ENCODE measurements around the gene C19orf33.
"Not testable (repeated sequence)": the region's sequence is repeated elsewhere in the genome, so short reads cannot be mapped to it uniquely, and the experiment has no call there.

C19orf33 gene

DNA sequence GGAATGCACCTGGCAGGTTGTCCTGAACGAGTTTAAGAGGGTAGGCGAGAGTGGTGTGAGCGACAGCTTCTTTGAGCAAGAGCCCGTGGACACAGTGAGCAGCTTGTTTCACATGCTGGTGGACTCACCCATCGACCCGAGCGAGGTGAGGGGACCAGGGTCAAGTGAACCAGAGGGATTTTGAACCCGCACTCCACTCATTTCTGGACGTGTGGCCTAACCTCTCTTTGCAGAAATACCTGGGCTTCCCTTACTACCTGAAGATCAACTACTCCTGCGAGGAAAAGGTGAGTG lies 33.3 kb downstream of the C19orf33 start:
- no peak overlapping the region for H4K12ac ChIP-seq (ENCODE audit: low read depth, low read length)
- H3K79me2 ChIP-seq (ENCODE audit: control insufficient read depth, insufficient read depth, low read length, poor library complexity), result peaks cover 2% of the 10 kb centered on the region
- H2BK120ac ChIP-seq (ENCODE audit: insufficient read depth, low read length, poor library complexity), result no peak overlapping the region
- no peak overlapping the region for H3K14ac ChIP-seq (ENCODE audit: low read length)
- peak overlapping the region; percentile 31 for H2AK5ac ChIP-seq (ENCODE audit: low read length)
- peak overlapping the region; percentile 63 for H3K4me3 ChIP-seq (ENCODE audit: low read depth, low read length)
- H3K18ac ChIP-seq (ENCODE audit: low read length), result no peak overlapping the region
- H3K36me3 ChIP-seq (ENCODE audit: control insufficient read depth in 1 of 2, insufficient read depth in 2 of 2, low read length in 2 of 2), result peaks cover 0 to 3% of the 10 kb centered on the region in 2 experiments
- no peaks in the 10 kb centered on the region for H3K27me3 ChIP-seq (ENCODE audit: insufficient read depth, low read length)
- no peak for DNase-seq
- peak overlapping the region; percentile 15 for H4K8ac ChIP-seq (ENCODE audit: low read depth, low read length)
- H2AFZ ChIP-seq (ENCODE audit: insufficient read depth, low read length, poor library complexity), result no peak overlapping the region
- peak overlapping the region; percentile 33 for H2BK5ac ChIP-seq (ENCODE audit: low read depth, low read length, poor library complexity)
- H2BK12ac ChIP-seq (ENCODE audit: low read length), result peak overlapping the region; percentile 2
- peaks cover 10% of the 10 kb centered on the region for H3K9me3 ChIP-seq (ENCODE audit: insufficient read depth, low read depth, low read length)
- H3K27ac ChIP-seq (ENCODE audit: low read depth, low read length), result no peak overlapping the region
- peaks cover 15% of the 10 kb centered on the region for H3K79me1 ChIP-seq (ENCODE audit: low read length)
- H3K23ac ChIP-seq (ENCODE audit: low read length), result no peak overlapping the region
- no CpG with 5 or more reads among the region's 10 CpGs for WGBS (ENCODE audit: extremely low coverage, insufficient coverage, insufficient read length)
- H3K4ac ChIP-seq (ENCODE audit: low read depth, low read length), result no peak overlapping the region
- peaks cover 3 to 11% of the 10 kb centered on the region in 2 experiments for H3K4me1 ChIP-seq (ENCODE audit: control insufficient read depth in 1 of 2, insufficient read depth in 2 of 2, low read length in 2 of 2)
- no peak overlapping the region for H3K9ac ChIP-seq (ENCODE audit: low read length)
- peak overlapping the region; percentile 29 for H4K91ac ChIP-seq (ENCODE audit: low read depth, low read length)
- H3K4me2 ChIP-seq (ENCODE audit: low read length), result peak overlapping the region; percentile 70

DNA sequence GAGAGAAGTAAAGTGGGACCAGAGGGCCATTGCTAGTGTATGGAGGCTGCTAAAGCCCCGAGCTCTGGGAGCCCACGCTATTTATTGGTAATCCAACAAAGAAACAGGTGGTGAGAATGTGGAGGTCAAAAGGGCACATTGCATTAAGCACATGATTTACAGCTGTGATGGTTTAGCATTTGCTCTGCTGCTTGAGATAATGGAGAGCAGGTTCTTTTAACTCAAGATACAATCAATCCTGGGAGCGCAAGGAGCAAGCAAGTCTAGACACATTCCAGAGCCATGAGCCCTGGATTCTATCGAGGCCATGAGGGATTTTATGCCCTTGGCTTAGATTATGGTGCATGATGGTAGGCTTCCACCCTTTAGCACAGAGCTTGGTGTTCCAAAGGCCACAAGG lies 35.0 kb downstream of the C19orf33 start:
- not testable (repeated sequence) for H4K12ac ChIP-seq (ENCODE audit: low read depth, low read length); H3K14ac ChIP-seq (ENCODE audit: low read length); H3K9me3 ChIP-seq (ENCODE audit: insufficient read depth, low read depth, low read length); H3K27me3 ChIP-seq (ENCODE audit: insufficient read depth, low read length); H4K91ac ChIP-seq (ENCODE audit: low read depth, low read length); H3K79me2 ChIP-seq (ENCODE audit: control insufficient read depth, insufficient read depth, low read length, poor library complexity); H3K36me3 ChIP-seq (ENCODE audit: control insufficient read depth in 1 of 2, insufficient read depth in 2 of 2, low read length in 2 of 2); H2AFZ ChIP-seq (ENCODE audit: insufficient read depth, low read length, poor library complexity); H2AK5ac ChIP-seq (ENCODE audit: low read length); H3K18ac ChIP-seq (ENCODE audit: low read length); H2BK120ac ChIP-seq (ENCODE audit: insufficient read depth, low read length, poor library complexity); H3K23ac ChIP-seq (ENCODE audit: low read length); H3K4ac ChIP-seq (ENCODE audit: low read depth, low read length); H3K4me2 ChIP-seq (ENCODE audit: low read length); H2BK5ac ChIP-seq (ENCODE audit: low read depth, low read length, poor library complexity); H3K9ac ChIP-seq (ENCODE audit: low read length); H3K4me3 ChIP-seq (ENCODE audit: low read depth, low read length); H4K8ac ChIP-seq (ENCODE audit: low read depth, low read length); H2BK12ac ChIP-seq (ENCODE audit: low read length)
- H3K27ac ChIP-seq (ENCODE audit: low read depth, low read length), result peak overlapping the region; percentile 84
- peak; percentile 88 to 93 for DNase-seq
- peaks cover 15% of the 10 kb centered on the region for H3K79me1 ChIP-seq (ENCODE audit: low read length)
- WGBS (ENCODE audit: extremely low coverage, insufficient coverage, insufficient read length), result no CpG with 5 or more reads among the region's 4 CpGs
- peaks cover 3 to 11% of the 10 kb centered on the region in 2 experiments for H3K4me1 ChIP-seq (ENCODE audit: control insufficient read depth in 1 of 2, insufficient read depth in 2 of 2, low read length in 2 of 2)

DNA sequence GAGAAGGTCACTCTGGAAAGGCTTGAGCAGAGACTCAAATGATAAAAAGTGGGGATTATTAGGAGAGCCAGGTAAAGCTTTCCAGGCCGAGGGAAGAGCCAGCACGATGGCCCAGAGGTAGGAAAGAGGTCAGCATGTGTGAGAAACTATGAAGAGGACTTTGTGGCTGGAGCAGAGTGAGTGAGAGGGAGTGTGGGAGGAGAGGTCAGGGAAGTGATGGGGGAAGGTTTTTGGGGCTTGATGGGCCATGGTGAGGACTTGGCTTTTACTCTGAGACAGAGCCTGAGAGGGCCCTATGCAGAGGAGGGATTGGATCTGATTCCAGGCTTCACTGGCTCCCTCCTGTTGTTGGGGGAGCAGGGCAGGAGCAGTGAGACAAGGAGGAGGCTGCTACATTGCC lies 36.9 kb downstream of the C19orf33 start:
- Histone ChIP-seq H2BK5ac (ENCODE audit: low read depth, low read length, poor library complexity) (no peak overlapping the region), H4K91ac (ENCODE audit: low read depth, low read length) (no peak overlapping the region), H3K36me3 (ENCODE audit: control insufficient read depth in 1 of 2, insufficient read depth in 2 of 2, low read length in 2 of 2) (peaks cover 0 to 3% of the 10 kb centered on the region in 2 experiments), H4K12ac (ENCODE audit: low read depth, low read length) (no peak overlapping the region), H3K9ac (ENCODE audit: low read length) (no peak overlapping the region), H3K79me2 (ENCODE audit: control insufficient read depth, insufficient read depth, low read length, poor library complexity) (peaks cover 1% of the 10 kb centered on the region), H3K79me1 (ENCODE audit: low read length) (peaks cover 14% of the 10 kb centered on the region), H3K27me3 (ENCODE audit: insufficient read depth, low read length) (no peaks in the 10 kb centered on the region), H2BK120ac (ENCODE audit: insufficient read depth, low read length, poor library complexity) (no peak overlapping the region), H3K23ac (ENCODE audit: low read length) (no peak overlapping the region), H3K4me1 (ENCODE audit: control insufficient read depth in 1 of 2, insufficient read depth in 2 of 2, low read length in 2 of 2) (peaks cover 3 to 11% of the 10 kb centered on the region in 2 experiments), H3K4ac (ENCODE audit: low read depth, low read length) (peak overlapping the region; percentile 19), H3K4me3 (ENCODE audit: low read depth, low read length) (no peak overlapping the region), H3K9me3 (ENCODE audit: insufficient read depth, low read depth, low read length) (peaks cover 10% of the 10 kb centered on the region), H2AK5ac (ENCODE audit: low read length) (peak overlapping the region; percentile 81), H2AFZ (ENCODE audit: insufficient read depth, low read length, poor library complexity) (no peak overlapping the region), H3K18ac (ENCODE audit: low read length) (no peak overlapping the region), H2BK12ac (ENCODE audit: low read length) (peak overlapping the region; percentile 51), H3K14ac (ENCODE audit: low read length) (peak overlapping the region; percentile 13), H4K8ac (ENCODE audit: low read depth, low read length) (no peak overlapping the region), H3K27ac (ENCODE audit: low read depth, low read length) (no peak overlapping the region), H3K4me2 (ENCODE audit: low read length) (no peak overlapping the region)
- DNase-seq, result no peak
- WGBS (ENCODE audit: extremely low coverage, insufficient coverage, insufficient read length), result no CpG with 5 or more reads among the region's 2 CpGs

DNA sequence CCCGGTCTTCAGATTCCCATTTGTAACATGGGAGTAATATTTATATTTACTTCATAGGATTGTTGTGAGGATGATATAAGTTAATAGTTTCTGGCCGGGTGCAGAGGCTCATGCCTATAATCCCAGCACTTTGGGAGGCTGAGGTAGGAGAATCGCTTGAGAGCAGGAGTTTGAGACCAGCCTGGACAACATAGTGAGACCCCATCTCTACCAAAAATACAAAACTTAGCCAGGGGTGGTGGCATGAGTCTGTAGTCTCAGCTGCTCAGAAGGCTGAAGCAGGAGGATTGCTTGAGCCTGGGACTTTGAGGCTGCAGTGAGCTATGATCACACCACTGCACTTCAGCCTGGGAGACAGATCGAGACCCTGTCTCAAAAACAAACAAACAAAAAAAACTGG lies 42.8 kb downstream of the C19orf33 start:
- Histone ChIP-seq H2BK12ac (ENCODE audit: low read length) (no peak overlapping the region), H3K23ac (ENCODE audit: low read length) (no peak overlapping the region), H2AFZ (ENCODE audit: insufficient read depth, low read length, poor library complexity) (no peak overlapping the region), H4K8ac (ENCODE audit: low read depth, low read length) (no peak overlapping the region), H3K4me3 (ENCODE audit: low read depth, low read length) (no peak overlapping the region), H3K4ac (ENCODE audit: low read depth, low read length) (no peak overlapping the region), H3K14ac (ENCODE audit: low read length) (no peak overlapping the region), H4K12ac (ENCODE audit: low read depth, low read length) (no peak overlapping the region), H4K91ac (ENCODE audit: low read depth, low read length) (no peak overlapping the region), H3K79me2 (ENCODE audit: control insufficient read depth, insufficient read depth, low read length, poor library complexity) (no peaks in the 10 kb centered on the region), H2AK5ac (ENCODE audit: low read length) (no peak overlapping the region), H2BK5ac (ENCODE audit: low read depth, low read length, poor library complexity) (no peak overlapping the region), H3K9ac (ENCODE audit: low read length) (no peak overlapping the region), H3K18ac (ENCODE audit: low read length) (no peak overlapping the region), H3K36me3 (ENCODE audit: control insufficient read depth in 1 of 2, insufficient read depth in 2 of 2, low read length in 2 of 2) (no peaks in the 10 kb centered on the region), H3K4me2 (ENCODE audit: low read length) (no peak overlapping the region), H3K79me1 (ENCODE audit: low read length) (no peaks in the 10 kb centered on the region), H3K4me1 (ENCODE audit: control insufficient read depth in 1 of 2, insufficient read depth in 2 of 2, low read length in 2 of 2) (no peaks in the 10 kb centered on the region), H3K9me3 (ENCODE audit: insufficient read depth, low read depth, low read length) (no peaks in the 10 kb centered on the region), H2BK120ac (ENCODE audit: insufficient read depth, low read length, poor library complexity) (no peak overlapping the region), H3K27ac (ENCODE audit: low read depth, low read length) (no peak overlapping the region), H3K27me3 (ENCODE audit: insufficient read depth, low read length) (no peaks in the 10 kb centered on the region)
- no CpG with 5 or more reads among the region's 4 CpGs for WGBS (ENCODE audit: extremely low coverage, insufficient coverage, insufficient read length)
- DNase-seq, result no peak

All from trophoblast cell (in vitro differentiated cells and primary cell).